ENCODE data around the gene PNPLA7. TPM values are rescaled to one million over a fixed set of nuclear protein-coding genes. Genes with fewer than 3 reads are reported as not detected.

PNPLA7 gene
- total and polyA plus RNA-seq, 2 donors (not counting 1 experiment from before 2014, with no cell fraction given) = 18.7 to 29.9 TPM

DNA sequence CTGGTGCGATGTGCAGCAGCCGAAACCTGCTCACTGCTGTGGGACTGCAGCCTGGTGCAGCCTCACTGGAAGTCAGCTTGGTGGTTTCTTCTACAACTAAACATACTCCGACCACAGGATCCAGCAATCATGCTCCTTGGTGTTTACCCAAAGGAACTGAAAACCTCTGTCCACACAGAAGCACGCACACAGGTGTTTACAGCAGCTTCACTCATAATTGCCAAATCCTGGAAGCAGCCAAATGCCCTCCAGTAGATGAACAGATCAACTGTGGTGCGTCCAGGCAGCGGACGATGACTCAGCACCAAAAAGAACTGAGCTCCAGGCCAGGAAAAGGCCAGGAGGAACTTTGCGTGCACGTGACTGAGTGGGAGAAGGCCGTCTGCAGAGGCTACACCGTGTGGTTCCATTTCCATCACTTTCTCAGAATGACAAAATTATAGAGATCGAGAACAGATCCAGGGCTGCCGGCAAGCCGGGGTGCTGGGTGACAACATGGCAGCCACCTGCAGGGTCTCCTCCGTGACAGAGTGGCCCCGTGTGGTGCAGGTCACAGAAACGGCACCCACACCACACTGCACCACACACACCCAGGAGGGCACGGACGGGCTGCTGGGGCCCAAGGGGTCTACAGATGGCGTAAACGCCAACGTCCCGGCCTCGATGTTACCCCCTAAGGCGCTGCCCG is 68.0 kb downstream of the PNPLA7 start:
- DNase-seq (no peak), ATAC-seq (ENCODE audit: low read depth) (no peak)
- Mint-ChIP-seq H3K27me3 (no peaks in the 10 kb centered on the region), H3K4me3 (no peak overlapping the region), H3K9me3 (ENCODE audit: insufficient read depth) (no peaks in the 10 kb centered on the region), H3K27ac (no peak overlapping the region), H3K4me1 (no peaks in the 10 kb centered on the region)
- Histone ChIP-seq H3K4me3 (ENCODE audit: control extremely low read depth in 1 of 5, extremely low read depth in 1 of 5, insufficient read depth in 1 of 5, low read depth in 2 of 5, low read length in 4 of 5) (no peak overlapping the region), H3K4me2 (replicated peaks; ENCODE audit: low read depth, low read length, poor library complexity, severe bottlenecking) (no peak overlapping the region), H3K9ac (ENCODE audit: low read length) (no peak overlapping the region), H3K27me3 (replicated peaks in 1 of 4; ENCODE audit: control extremely low read depth in 1 of 4, control insufficient read depth in 3 of 4, insufficient read depth in 4 of 4, low read length in 3 of 4) (no peaks in the 10 kb centered on the region), H4K20me1 (ENCODE audit: control insufficient read depth, insufficient read depth, low read length, poor library complexity, severe bottlenecking) (no peaks in the 10 kb centered on the region), H3K79me2 (ENCODE audit: control insufficient read depth, insufficient read depth, low read length) (no peaks in the 10 kb centered on the region), H3K4me1 (ENCODE audit: control insufficient read depth in 2 of 2, insufficient read depth in 2 of 2, low read length in 2 of 2) (no peaks in the 10 kb centered on the region), H2AFZ (ENCODE audit: insufficient read depth, low read depth, low read length, poor library complexity, severe bottlenecking) (no peak overlapping the region), H3K27ac (ENCODE audit: low read length in 2 of 2) (no peak overlapping the region), H3K36me3 (replicated peaks in 1 of 2; ENCODE audit: control extremely low read depth in 1 of 2, control insufficient read depth in 1 of 2, extremely low read depth in 1 of 2, insufficient read depth in 2 of 2, low read length in 1 of 2) (no peaks in the 10 kb centered on the region), H3K9me3 (ENCODE audit: control extremely low read depth in 1 of 3, control insufficient read depth in 2 of 3, insufficient read depth in 1 of 3, low read length in 2 of 3) (no peaks in the 10 kb centered on the region)
- ChIA-PET CTCF (no interaction called here), POLR2A (no interaction called here)
- intact Hi-C loops (cut with micrococcal nuclease) = no loop called here
- TF ChIP-seq CTCF (IDR thresholded peaks at IDR 0.05) (no peak), EZH2 (IDR thresholded peaks at IDR 0.05; ENCODE audit: borderline replicate concordance, insufficient read depth, low read depth, low read length, poor library complexity, severe bottlenecking) (no peak)
- WGBS (ENCODE audit: insufficient coverage) = 53% methylated on average over 18 of the region's 26 CpGs

All from B cell (primary cell).